Left ventricle myocardium inferior (tissue), 1 donor: ENCODE results near the gene HLA-DOB. TPM values are rescaled to one million over a fixed set of nuclear protein-coding genes. Genes with fewer than 3 reads are reported as not detected.

Source experiments
- DNase-seq: peaks from one replicate; pipeline ENCODE4 v3.0.0-alpha.2; 2020
- H3K27ac ChIP-seq: fragments of 200-600 bp; replicated peaks from 2 replicates; pipeline ENCODE4 v1.8.0; 2021
- H3K27me3 ChIP-seq: fragments of 200-600 bp; 2 replicates; pipeline ENCODE4 v1.8.0; 2021; ENCODE audit warnings: low read depth
- H3K36me3 ChIP-seq: fragments of 200-600 bp; 2 replicates; pipeline ENCODE4 v1.8.0; 2021
- H3K4me1 ChIP-seq: fragments of 200-600 bp; 2 replicates; pipeline ENCODE4 v1.8.0; 2021
- H3K4me3 ChIP-seq: fragments of 200-600 bp; 2 replicates; pipeline ENCODE4 v1.8.0; 2021; ENCODE audit warnings: mild to moderate bottlenecking, moderate library complexity
- H3K9me3 ChIP-seq: fragments of 200-600 bp; replicated peaks from 2 replicates; pipeline ENCODE4 v1.8.0; 2021
- CTCF ChIP-seq: fragments of 200-600 bp; IDR thresholded peaks from 2 replicates; pipeline ENCODE4 v1.8.0; 2021; ENCODE audit warnings: antibody characterized with exemption, mild to moderate bottlenecking, borderline replicate concordance
- intact Hi-C: fragments of 100-400 bp; cut with micrococcal nuclease; formaldehyde crosslinking; loops from one replicate; pipeline ENCODE4 v1.11.0; 2022
- total RNA-seq: library from RNA; stranded (reverse); fragmentation: NEBNext Ultra II Directional; extraction: Animal tissue kit (Norgen Biotek cat#: 25700); gene quantifications from one replicate; pipeline ENCODE4 v1.2.1, GENCODE V29; 2021
- donor health status: DM: no; HTN: yes; CAD: no; lungs with severe emphysema.

Gene HLA-DOB
- total RNA-seq, 1 donor from 2014 or later, result not detected

GRCh38 chr6:32852844-32853540 is 36.2 kb upstream of the HLA-DOB start:
- Histone ChIP-seq H3K4me3 (peak overlapping the region; percentile 98), H3K4me1 (peaks cover 54% of the 10 kb centered on the region), H3K36me3 (peaks cover 43% of the 10 kb centered on the region), H3K27me3 (no peaks in the 10 kb centered on the region), H3K9me3 (no peaks in the 10 kb centered on the region), H3K27ac (peak overlapping the region; percentile 99)
- DNase-seq, result peak; percentile 42
- intact Hi-C loops, result no loop called here
- no peak for TF ChIP-seq CTCF

- peak overlapping the region; percentile 99 for H3K27ac ChIP-seq
- peaks cover 54% of the 10 kb centered on the region for H3K4me1 ChIP-seq
- DNase-seq, result peak; percentile 42
- TF ChIP-seq CTCF, result no peak
- H3K9me3 ChIP-seq, result no peaks in the 10 kb centered on the region
- H3K36me3 ChIP-seq, result peaks cover 43% of the 10 kb centered on the region
- intact Hi-C loops, result no loop called here
- H3K27me3 ChIP-seq, result no peaks in the 10 kb centered on the region
- peak overlapping the region; percentile 98 for H3K4me3 ChIP-seq
These were observed 35.4 kb upstream of the HLA-DOB start for GRCh38 chr6:32852018-32852843.

- Histone ChIP-seq H3K9me3 (no peaks in the 10 kb centered on the region), H3K4me1 (peaks cover 63% of the 10 kb centered on the region), H3K36me3 (peaks cover 54% of the 10 kb centered on the region), H3K27me3 (no peaks in the 10 kb centered on the region), H3K27ac (peak overlapping the region; percentile 99), H3K4me3 (peak overlapping the region; percentile 98)
- no peak for DNase-seq
- intact Hi-C loops, result no loop called here
- TF ChIP-seq CTCF, result no peak
These were observed 34.2 kb upstream of the HLA-DOB start for GRCh38 chr6:32851025-32851424.

GRCh38 chr6:32849126-32849525 is 32.3 kb upstream of the HLA-DOB start:
- DNase-seq, result no peak
- intact Hi-C loops, result no loop called here
- H3K4me3 ChIP-seq, result no peak overlapping the region
- H3K27me3 ChIP-seq, result no peaks in the 10 kb centered on the region
- no peak overlapping the region for H3K27ac ChIP-seq
- no peak for TF ChIP-seq CTCF
- no peaks in the 10 kb centered on the region for H3K9me3 ChIP-seq
- peaks cover 64% of the 10 kb centered on the region for H3K4me1 ChIP-seq
- H3K36me3 ChIP-seq, result peaks cover 63% of the 10 kb centered on the region

GRCh38 chr6:32847795-32848194 is 31.0 kb upstream of the HLA-DOB start:
- H3K4me1 ChIP-seq, result peaks cover 68% of the 10 kb centered on the region
- no peaks in the 10 kb centered on the region for H3K9me3 ChIP-seq
- H3K36me3 ChIP-seq, result peaks cover 63% of the 10 kb centered on the region
- intact Hi-C loops, result no loop called here
- H3K27me3 ChIP-seq, result no peaks in the 10 kb centered on the region
- no peak overlapping the region for H3K4me3 ChIP-seq
- no peak for TF ChIP-seq CTCF
- no peak overlapping the region for H3K27ac ChIP-seq
- no peak for DNase-seq
